ENCODE measurements around the gene UBE3D.

- TF ChIP-seq NR3C1 (IDR thresholded peaks at IDR 0.05) = no peak
- no peak for TF ChIP-seq EHMT2 (IDR thresholded peaks at IDR 0.05; ENCODE audit: low read depth)
- TF ChIP-seq CBX2 (IDR thresholded peaks at IDR 0.05; ENCODE audit: borderline replicate concordance, low read depth) = no peak
- no peak for TF ChIP-seq KDM5A (IDR thresholded peaks at IDR 0.05)
- TF ChIP-seq, protein P1, sequence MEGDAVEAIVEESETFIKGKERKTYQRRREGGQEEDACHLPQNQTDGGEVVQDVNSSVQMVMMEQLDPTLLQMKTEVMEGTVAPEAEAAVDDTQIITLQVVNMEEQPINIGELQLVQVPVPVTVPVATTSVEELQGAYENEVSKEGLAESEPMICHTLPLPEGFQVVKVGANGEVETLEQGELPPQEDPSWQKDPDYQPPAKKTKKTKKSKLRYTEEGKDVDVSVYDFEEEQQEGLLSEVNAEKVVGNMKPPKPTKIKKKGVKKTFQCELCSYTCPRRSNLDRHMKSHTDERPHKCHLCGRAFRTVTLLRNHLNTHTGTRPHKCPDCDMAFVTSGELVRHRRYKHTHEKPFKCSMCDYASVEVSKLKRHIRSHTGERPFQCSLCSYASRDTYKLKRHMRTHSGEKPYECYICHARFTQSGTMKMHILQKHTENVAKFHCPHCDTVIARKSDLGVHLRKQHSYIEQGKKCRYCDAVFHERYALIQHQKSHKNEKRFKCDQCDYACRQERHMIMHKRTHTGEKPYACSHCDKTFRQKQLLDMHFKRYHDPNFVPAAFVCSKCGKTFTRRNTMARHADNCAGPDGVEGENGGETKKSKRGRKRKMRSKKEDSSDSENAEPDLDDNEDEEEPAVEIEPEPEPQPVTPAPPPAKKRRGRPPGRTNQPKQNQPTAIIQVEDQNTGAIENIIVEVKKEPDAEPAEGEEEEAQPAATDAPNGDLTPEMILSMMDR (IDR thresholded peaks at IDR 0.05) = no peak
- TF ChIP-seq POLR2A (IDR thresholded peaks at IDR 0.05; ENCODE audit: low read length) = no peak
- TF ChIP-seq ELK1 (IDR thresholded peaks at IDR 0.05; ENCODE audit: low read depth, low read length) = no peak
- TF ChIP-seq RAD21 (conservative IDR thresholded peaks at IDR 0.05 in 1 of 2, IDR thresholded peaks at IDR 0.05 in 1 of 2) = no peak
- TF ChIP-seq EP300 (IDR thresholded peaks at IDR 0.05) = no peak
- TF ChIP-seq CEBPB (IDR thresholded peaks at IDR 0.05) = no peak
These were observed 4.5 kb downstream of the UBE3D start for GRCh38 chr6:83061190-83061589.

All from A549 (cell line).